Measurements from ENCODE around the gene EVA1A. TPM values are rescaled to one million over a fixed set of nuclear protein-coding genes. Genes with fewer than 3 reads are reported as not detected.
A peak's percentile ranks its signal among the peaks of the same experiment; 100 is the strongest.

EVA1A gene
- total RNA-seq, 1 experiment from 2014 or later: 0.68 TPM

DNA sequence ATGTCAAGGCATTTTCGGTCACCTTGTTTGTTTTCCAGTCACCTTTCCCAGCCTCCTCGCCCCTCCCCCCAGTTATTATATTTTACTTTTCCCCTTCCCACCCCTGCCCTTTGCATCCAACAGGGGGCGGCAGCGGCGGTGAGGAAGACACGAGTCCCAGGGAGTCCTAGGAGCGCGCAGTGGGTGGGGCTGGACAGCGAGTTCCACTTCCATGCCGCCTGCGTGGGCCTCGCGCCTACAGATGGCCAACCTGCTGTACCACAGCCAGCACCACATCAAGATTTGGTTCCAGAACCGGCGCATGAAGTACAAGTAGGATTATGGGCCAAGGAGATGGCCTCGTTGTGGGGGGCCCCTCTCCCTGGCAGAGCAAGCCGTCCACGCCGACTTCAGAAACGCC lies 37.2 kb upstream of the EVA1A start:
- H2AK5ac ChIP-seq (ENCODE audit: insufficient read length, low read length): no peak overlapping the region
- no peak overlapping the region for H2BK15ac ChIP-seq (ENCODE audit: low read depth, low read length)
- Mint-ChIP-seq H3K4me3 (no peak overlapping the region), H3K9me3 (no peaks in the 10 kb centered on the region), H3K36me3 (ENCODE audit: insufficient read depth in 1 of 3, low read depth in 3 of 3) (no peaks in the 10 kb centered on the region; a peak in 2 of 7 replicates), H3K4me1 (no peaks in the 10 kb centered on the region), H3K27ac (no peak overlapping the region), H3K27me3 (ENCODE audit: low read depth) (no peaks in the 10 kb centered on the region)
- DNase-seq: no peak
- no peak overlapping the region for H2BK120ac ChIP-seq (ENCODE audit: low read depth, low read length, poor library complexity, severe bottlenecking)
- no CpG with 5 or more reads among the region's 20 CpGs for WGBS (ENCODE audit: extremely low coverage, insufficient read length, low lambda C conversion rate)
- H3K4ac ChIP-seq (ENCODE audit: low read depth, low read length): no peak overlapping the region
- H3K18ac ChIP-seq (ENCODE audit: insufficient read length, low read depth, low read length): no peak overlapping the region
- TF ChIP-seq, protein P1, sequence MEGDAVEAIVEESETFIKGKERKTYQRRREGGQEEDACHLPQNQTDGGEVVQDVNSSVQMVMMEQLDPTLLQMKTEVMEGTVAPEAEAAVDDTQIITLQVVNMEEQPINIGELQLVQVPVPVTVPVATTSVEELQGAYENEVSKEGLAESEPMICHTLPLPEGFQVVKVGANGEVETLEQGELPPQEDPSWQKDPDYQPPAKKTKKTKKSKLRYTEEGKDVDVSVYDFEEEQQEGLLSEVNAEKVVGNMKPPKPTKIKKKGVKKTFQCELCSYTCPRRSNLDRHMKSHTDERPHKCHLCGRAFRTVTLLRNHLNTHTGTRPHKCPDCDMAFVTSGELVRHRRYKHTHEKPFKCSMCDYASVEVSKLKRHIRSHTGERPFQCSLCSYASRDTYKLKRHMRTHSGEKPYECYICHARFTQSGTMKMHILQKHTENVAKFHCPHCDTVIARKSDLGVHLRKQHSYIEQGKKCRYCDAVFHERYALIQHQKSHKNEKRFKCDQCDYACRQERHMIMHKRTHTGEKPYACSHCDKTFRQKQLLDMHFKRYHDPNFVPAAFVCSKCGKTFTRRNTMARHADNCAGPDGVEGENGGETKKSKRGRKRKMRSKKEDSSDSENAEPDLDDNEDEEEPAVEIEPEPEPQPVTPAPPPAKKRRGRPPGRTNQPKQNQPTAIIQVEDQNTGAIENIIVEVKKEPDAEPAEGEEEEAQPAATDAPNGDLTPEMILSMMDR (conservative IDR thresholded peaks at IDR 0.05): peak; percentile 26; the same call in 2 of the 3 replicates
- H3K27me3 ChIP-seq (ENCODE audit: insufficient read depth, low read length): no peaks in the 10 kb centered on the region
- H2BK20ac ChIP-seq (ENCODE audit: low read depth, low read length, poor library complexity, severe bottlenecking): no peak overlapping the region
- H3K9ac ChIP-seq (ENCODE audit: extremely low read depth, insufficient read length, low read length): no peak overlapping the region
- H3T11ph ChIP-seq (ENCODE audit: low read length): no peak overlapping the region
- H2BK12ac ChIP-seq (ENCODE audit: insufficient read length, low read depth, low read length): no peak overlapping the region
- no peak overlapping the region for H4K91ac ChIP-seq (ENCODE audit: insufficient read length, low read depth, low read length)
- H3K79me1 ChIP-seq (ENCODE audit: insufficient read depth, low read depth, low read length, poor library complexity, severe bottlenecking): no peaks in the 10 kb centered on the region
- H4K5ac ChIP-seq (ENCODE audit: insufficient read length, low read depth, low read length): no peak overlapping the region
- H3K4me2 ChIP-seq (ENCODE audit: insufficient read depth, insufficient read length, low read length): no peak overlapping the region
- no peak overlapping the region for H3K14ac ChIP-seq (ENCODE audit: insufficient read depth, low read length)
- no peak overlapping the region for H2BK5ac ChIP-seq (ENCODE audit: insufficient read length, low read length)
- H4K20me1 ChIP-seq (ENCODE audit: control insufficient read depth, insufficient read depth, insufficient read length): no peaks in the 10 kb centered on the region
- no peaks in the 10 kb centered on the region for H3K9me3 ChIP-seq (ENCODE audit: control insufficient read depth, low read depth, low read length)
- no peak overlapping the region for H3K23ac ChIP-seq (ENCODE audit: insufficient read length, low read depth, low read length)
- peaks cover 3% of the 10 kb centered on the region for H3K23me2 ChIP-seq (ENCODE audit: insufficient read length, low read depth, low read length, poor library complexity, severe bottlenecking)
- no peaks in the 10 kb centered on the region for H3K4me1 ChIP-seq (ENCODE audit: insufficient read depth, low read length)
- no peak overlapping the region for H3K56ac ChIP-seq (ENCODE audit: insufficient read length, low read depth, low read length)
- H3K27ac ChIP-seq (ENCODE audit: insufficient read length, low read depth, low read length): no peak overlapping the region
- no peak overlapping the region for H2AFZ ChIP-seq (ENCODE audit: low read length)
- H4K8ac ChIP-seq (replicated peaks; ENCODE audit: insufficient read length, low read depth, low read length): no peak overlapping the region
- no peaks in the 10 kb centered on the region for H3K79me2 ChIP-seq (ENCODE audit: insufficient read depth, low read length)

Data from H9 (cell line).